Activated CD4-positive, alpha-beta T cell treated with anti-CD3 and anti-CD28 coated beads, Interleukin-10, Interleukin-2, amounts not matched to agents 100 ng/mL and 50 ng/mL, durations not matched to agents 16 hours and 8 hours (primary cell): ENCODE results near the gene PREP.
"Not testable (repeated sequence)": the region's sequence is repeated elsewhere in the genome, so short reads cannot be mapped to it uniquely, and the experiment has no call there.

Experiments
- DNase-seq: peaks from one replicate; pipeline ENCODE4 v3.0.0-alpha.2; 2020

The PREP gene

GRCh38 chr6:105259913-105260889 is 142.7 kb downstream of the PREP start:
- no peak for DNase-seq

DNA sequence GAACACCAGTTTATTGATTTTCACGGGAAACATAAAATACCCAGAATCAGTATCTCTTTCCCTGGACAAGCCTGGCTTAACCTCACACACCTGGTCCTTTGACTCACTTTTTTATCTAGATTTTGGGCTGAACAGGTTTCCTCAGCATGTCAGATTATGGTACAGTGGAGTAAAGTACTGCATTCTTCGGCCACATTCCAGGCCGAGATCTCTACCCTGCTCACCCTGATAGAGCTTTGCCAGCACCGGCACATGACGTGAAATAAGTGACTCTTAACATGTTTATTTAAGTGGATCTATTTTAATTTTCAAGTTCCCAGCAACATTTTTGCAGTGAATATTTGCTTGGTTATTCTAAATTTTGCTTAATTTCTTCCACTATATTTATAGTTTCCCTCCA is 144.1 kb downstream of the PREP start:
- DNase-seq, result no peak

GRCh38 chr6:105257340-105257739 is 145.5 kb downstream of the PREP start:
- DNase-seq, result no peak

DNA sequence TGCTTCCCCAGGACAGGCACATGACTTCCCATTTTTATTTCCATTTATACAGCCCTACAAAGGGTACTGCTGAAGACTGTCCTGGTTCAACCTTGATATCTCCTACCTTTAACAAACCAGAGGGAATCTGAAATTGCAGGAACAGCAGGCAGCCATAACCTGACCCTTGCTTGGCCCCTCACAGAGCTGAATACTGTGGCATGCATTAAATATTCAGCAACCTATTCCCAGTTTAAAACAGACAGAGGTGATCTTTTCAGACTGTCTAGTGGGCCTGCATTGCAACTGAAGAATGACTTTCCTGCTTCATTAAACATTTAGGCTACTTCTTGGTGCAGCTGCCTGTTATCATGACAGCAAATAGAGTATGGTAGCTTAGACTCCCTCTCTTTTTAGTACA is 146.3 kb downstream of the PREP start:
- no peak for DNase-seq

DNA sequence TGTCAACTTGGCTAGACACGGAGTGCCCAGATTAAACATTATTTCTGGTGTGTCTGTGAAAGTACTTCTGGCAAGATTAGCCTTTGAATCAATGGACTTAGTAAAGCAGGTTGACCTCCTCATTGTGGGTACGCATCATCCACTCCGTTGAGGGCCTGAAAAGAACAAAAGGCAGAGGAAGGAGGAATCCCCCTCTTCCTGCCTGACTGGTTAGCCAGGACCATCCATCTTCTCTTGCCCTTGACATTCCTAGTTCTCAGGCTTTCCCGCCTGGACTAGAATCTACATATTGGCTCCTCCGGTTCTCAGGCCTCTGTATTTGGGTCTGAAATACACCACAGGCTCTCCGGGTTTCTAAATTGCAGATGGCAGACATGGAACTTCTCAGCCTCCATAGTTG is 149.1 kb downstream of the PREP start:
- DNase-seq, result no peak

DNA sequence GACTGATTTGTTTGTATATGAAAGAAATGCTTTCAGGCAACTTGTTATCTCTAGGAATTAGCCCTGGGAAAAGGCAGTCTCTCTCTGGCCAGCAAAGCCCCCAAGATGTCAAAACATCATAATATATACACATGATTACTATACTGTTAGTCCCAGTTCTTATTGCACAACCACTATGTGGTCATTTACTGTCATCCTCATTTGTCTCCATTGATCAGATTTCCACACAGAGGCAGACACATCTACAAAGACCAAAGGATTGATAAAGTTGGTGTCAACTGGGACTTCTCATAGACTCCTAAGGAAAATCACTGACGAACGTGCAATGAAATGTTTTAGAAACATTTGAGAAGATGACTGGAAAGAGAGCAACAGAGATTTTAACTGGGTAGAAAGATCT is 151.2 kb downstream of the PREP start:
- DNase-seq, result no peak

DNA sequence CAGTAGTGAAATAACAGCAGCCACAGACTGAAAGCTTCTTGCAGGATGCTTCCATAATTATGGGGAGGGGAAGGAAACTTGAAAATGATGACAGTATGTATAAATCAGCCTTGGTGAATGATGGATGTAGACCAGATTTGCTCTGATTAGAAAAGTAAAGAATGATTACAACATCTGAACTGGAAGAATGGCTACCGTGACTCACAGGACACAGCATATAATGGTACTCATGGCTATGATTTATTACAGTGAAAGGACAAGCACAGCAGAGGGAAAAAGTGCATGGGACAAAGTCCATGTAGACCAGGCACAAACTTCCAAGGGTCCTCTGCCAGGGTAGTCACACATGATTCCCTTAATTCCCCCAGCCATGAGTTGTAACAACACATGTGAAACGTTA is 152.3 kb downstream of the PREP start:
- no peak for DNase-seq

DNA sequence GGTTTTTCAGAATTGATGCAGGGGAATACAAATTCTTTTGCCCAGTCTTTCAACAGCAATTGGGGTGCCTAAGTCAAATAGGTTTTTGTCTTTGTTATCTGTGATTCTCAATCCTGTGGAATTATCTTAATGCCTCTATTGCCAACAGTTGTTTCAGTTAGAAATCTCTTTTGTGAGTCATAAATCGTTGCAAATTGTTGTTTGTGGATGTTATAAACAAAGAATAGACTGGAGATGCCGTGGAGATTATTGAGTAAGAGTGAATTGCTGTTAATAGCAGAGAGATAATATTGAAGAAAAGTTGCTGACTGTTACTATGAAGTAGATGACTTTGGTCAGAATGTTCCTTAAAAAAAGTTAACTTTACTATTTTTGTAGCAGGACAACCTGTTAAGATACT is 159.4 kb downstream of the PREP start:
- DNase-seq, result no peak

DNA sequence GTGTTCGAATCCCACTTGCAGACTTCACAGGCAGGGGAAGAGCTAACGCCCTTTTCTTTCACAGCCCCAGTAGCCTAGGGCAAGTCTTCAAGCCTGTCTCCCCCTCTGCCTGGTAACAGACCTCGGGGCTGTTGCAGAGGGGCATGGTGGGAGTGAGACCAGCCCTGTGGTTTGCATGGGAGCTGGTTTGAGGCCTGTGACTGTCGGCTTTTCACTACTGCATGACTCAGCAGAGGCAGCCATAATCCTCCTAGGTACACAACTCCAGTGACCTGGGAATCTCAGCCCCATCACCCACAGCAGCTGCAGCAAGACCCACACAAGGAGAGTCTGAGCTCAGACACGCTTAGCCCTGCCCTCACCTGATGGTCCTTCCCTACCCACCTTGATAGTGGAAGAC is 167.7 kb downstream of the PREP start:
- DNase-seq, result no peak

DNA sequence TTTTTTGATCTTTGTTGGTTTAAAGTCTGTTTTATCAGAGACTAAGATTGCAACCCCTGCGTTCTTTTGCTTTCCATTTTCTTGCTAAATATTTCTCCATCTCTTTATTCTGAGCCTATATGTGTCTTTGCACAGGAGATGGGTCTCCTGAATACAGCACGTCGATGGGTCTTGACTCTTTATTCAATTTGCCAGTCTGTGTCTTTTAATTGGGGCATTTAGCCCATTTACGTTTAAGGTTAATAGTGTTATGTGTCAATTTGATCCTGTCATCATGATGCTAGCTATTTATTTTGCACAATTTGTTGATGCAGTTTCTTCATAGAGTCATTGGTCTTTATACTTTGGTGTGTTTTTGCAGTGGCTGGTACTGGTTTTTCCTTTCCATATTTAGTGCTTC is 171.1 kb downstream of the PREP start:
- not testable (repeated sequence) for DNase-seq
